HG03108 (cell line): Measurements from ENCODE around the gene TAF4.

Experiments
- ATAC-seq: cut with Tn5 transposase; IDR thresholded peaks from one replicate; pipeline ENCODE4 v1.9.1; 2021; ENCODE audit warnings: moderate library complexity; ENCODE audit not compliant: unreplicated experiment

The TAF4 gene

GRCh38 chr20:62044631-62045030, 21.1 kb downstream of the TAF4 start:
- ATAC-seq, result no peak

DNA sequence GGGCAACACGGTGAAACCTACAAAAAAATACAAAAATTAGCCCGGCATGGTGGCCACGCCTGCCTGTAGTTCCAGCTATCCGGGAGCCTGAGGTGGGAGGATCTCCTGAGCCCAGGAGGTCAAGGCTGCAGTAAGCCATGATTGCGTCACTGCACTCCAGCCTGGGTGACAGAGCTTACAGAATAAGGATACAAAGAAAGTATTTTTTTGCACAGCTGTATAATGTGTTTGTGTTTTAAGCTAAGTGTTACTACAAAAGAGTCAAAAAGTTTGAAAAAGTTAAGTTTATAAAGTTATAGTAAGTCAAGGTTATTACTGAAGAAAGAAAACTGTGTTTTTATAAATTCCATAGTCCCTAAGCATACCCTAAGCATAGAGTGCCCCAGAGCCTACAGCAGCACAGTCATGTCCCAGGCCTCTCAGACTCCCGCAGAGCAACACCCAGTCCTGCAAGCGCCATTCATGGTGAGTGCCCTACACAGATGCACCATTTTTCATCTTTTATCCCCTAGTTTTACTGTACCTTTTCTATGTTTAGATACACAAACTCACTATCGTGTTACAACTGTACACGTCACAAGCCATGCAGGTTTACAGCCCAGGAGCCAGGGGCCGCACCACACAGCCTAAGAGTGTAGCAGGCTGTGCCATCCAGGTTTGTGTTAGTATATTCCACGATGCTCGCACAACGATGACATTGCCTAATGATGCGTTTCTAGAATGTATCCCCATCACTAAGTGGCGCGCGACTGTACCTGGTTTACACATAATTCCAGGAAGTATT, 22.4 kb downstream of the TAF4 start:
- no peak for ATAC-seq

- no peak for ATAC-seq
Observed at GRCh38 chr20:62042025-62042820, 23.5 kb downstream of the TAF4 start.

GRCh38 chr20:62040933-62041332, 24.7 kb downstream of the TAF4 start:
- ATAC-seq, result no peak

DNA sequence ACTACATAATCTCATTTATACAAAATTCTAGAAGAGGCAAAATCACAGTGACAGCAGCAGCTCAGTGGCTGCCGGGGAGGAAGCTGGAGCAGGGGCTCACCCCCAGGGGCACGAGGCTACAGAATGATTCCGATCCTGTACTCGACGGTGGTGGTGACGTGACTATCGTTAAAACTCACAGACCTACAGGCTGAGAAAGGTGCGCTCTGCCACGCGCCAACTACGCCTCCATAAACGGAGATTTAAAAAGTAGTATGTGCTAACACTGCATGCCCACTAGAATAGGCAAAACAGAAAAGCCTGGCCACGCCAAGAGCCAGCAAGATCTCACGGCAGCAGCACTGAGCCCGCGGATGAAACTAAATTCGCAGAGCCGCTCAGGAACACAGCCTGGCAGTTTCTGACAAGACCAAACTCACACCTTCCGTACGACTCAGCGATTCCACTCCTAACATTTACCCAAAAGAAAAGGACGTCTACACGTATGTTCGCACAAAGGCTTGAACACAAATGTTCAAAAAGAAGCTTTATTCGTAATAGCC, 25.2 kb downstream of the TAF4 start:
- ATAC-seq, result no peak

DNA sequence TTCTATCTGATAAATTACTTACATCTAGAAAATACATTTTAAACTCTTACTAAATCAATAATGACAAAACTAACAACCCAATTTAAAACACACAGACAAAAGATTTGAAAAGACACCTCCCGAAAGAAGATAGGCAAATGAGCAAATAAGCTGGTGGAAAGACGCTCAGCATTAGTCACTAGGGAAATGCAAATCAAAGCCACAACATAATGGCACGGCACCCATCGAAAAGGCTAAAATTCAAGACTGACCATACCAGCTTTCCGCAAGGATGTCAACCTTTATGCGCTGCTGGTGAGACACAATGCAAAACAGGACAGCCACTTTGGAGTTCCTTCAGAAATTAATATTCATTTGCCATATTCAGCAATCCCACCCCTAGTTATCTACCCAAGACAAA, 25.9 kb downstream of the TAF4 start:
- no peak for ATAC-seq

- no peak for ATAC-seq
Observed at GRCh38 chr20:62032609-62033368, 32.9 kb downstream of the TAF4 start.

DNA sequence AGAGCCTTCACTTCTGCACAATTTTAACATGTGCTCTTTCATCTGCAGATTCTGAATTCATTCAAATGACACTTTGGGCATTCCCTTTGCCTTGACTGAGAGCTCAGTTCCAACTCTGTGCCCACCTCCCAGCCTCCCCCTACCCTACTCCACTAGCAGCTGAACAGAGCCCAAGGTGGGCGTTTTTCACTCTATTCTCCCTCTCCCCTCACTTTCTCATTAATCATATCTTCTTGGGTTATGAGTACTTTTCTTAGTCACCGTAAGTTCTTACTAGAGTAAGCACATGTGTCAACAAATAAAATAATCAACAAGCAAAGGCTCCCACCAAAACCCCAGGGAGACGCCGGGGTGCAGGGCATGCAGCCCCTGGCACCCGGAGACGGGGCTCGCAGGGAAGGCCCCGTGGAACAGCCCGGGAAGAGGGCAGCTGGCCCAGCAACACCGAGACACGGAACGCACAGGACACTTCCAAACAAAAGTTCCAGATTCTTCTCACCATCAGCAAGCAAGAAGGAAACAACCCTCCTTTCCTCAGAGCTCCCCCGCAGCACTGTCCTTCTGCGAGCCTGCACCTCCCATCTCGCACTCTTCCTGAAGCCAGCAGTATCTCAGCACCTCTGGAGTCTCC, 34.1 kb downstream of the TAF4 start:
- no peak for ATAC-seq

GRCh38 chr20:62030834-62031434, 34.7 kb downstream of the TAF4 start:
- no peak for ATAC-seq

DNA sequence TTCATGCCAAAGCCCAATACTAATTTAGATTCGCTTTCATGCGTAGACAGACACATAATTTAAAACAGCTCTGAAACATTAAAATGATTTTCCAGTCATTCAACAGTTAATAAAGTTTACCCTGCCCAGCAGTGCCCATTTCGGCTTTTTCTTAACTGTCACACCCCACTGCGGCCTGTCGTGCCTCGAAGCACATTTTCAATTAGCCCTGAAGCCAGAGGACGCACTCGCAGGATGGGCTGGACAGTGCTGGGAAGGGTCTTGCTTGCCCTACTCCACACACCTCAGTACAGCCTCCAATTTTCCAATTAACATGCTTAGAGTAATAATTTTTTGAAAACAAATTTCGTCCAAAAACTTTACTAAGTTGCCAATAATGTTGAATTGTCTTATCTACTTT, 35.3 kb downstream of the TAF4 start:
- no peak for ATAC-seq

GRCh38 chr20:62029949-62030348, 35.7 kb downstream of the TAF4 start:
- ATAC-seq, result no peak

- no peak for ATAC-seq
Observed at GRCh38 chr20:62029296-62029695, 36.4 kb downstream of the TAF4 start.

DNA sequence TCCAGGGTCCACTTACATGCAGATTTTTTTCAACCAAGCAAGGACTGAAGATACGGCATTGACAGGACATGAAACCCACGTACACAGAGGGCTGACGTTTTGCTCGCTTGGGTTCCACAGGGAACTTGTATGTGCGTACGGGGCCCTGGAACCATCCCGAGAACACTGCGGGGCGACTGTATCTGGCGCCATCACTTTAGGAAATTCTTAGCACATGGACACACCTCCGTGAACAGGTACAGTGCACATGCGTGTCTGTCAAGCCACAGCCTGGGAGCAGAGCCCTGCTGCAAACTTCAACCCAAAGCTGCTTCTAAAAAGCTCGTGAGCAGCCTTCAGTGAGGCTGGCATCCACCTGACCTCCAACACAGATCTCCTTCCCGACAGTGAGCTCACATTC, 37.3 kb downstream of the TAF4 start:
- ATAC-seq, result no peak

DNA sequence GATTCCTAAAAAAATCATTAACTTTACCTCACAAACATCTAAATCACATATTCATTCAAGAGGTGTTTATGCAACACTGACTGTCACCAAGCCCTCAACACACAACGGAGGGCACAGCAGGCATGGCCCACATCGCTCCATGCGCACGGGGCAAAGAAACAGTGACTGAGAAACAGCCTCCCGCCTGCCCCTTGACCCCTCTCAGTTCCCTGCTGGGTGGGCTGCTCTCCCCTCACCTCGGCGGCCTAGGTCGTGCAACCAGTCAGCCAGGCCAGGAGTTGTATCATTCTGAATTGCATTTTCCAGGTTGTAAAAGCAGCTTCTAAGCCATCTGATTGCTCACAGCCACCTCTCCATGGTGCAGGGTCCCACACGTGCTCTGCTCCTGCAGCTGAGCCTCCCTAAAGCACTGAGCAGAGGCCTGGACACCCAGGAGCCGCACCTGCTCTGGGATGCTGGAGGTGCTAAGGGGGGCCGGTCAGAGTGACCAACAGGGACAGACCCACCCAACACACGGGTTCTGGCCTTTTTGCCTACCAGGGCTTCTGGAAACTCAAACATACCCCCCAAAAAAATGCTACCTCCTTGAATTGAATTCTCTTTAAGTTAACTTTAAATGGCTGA, 37.9 kb downstream of the TAF4 start:
- no peak for ATAC-seq

DNA sequence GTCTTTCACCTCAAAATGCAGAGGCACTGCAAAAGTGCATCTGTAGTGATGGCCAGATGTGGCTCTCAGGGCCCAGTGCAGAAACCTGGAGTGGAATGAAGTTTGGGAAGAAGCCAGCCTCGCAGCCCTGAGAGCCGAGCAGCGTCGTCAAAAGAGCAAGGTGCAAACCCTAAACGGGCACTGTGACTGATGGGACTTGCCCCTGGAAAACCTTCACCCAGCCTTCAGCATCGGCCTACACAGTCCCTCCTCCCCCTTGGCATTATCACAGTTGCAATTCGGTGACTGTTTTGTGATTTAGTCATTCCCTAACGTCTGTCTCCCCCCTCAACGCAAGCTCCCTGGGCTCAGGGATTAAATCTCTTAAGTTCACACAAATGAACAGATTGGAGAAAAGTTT, 38.6 kb downstream of the TAF4 start:
- no peak for ATAC-seq

- ATAC-seq, result no peak
Observed at GRCh38 chr20:62026564-62026856, 39.2 kb downstream of the TAF4 start.

DNA sequence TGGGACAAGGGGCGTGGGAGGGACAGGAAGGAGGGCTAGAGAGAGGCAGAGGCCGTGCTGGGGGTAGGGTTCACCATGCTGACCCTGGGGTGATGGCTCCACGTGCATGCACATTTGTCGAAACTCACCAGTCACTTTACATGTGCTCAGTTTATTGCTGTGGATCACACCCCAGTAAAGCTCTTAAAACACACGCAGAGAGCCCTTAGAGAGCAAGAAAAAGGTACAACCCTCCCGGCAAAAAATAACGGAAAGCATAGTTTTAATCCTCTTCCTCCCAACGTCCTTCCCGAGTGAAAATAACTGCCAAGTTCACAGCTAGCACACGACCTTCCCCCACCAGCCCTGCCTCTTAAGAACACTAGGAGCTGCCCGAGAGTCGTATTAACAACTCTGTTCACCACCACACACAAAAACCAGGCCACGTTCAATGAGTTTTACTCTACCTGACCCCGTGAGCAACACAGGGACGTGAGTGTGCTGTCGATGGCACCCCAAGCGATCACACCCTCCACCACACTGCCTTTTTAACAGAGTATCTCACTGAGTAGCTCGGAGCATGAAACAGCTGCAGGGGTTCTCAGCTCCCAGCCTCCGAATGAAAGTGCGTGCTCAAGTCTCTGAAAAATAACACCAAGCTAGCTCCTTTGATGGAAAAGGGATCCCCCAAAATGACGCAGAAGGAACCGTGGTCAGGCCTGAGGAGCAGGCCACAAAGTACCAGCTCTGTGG, 39.7 kb downstream of the TAF4 start:
- no peak for ATAC-seq

GRCh38 chr20:62025394-62025793, 40.3 kb downstream of the TAF4 start:
- ATAC-seq, result no peak

DNA sequence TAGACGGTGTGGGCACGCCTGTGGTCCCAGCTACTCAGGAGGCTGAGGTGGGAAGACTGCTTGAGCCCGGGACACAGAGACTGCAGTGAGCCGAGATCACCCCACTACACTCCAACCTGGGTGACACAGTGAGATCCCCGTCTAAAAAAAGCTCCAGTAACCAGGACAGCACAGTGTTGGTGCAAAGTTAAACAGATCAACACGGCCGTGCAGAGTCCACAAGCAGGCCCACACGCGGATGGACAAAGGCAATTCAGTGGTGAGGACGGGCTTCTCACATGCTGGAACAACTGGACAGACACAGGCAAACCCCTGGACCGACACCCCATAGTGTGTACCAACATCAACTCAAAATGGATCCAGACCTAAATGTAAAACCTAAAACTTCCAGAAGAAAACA, 41.7 kb downstream of the TAF4 start:
- ATAC-seq, result no peak
